ENCODE data around the gene HSD17B12. TPM values are rescaled to one million over a fixed set of nuclear protein-coding genes. Genes with fewer than 3 reads are reported as not detected.

The HSD17B12 gene
- total and polyA plus RNA-seq, 2 of the 13 experiments (the other 11 are each of a cell fraction or from before 2014, with no cell fraction given) = 50.3 to 117 TPM

GRCh38 chr11:43856993-43857392 lies 176.5 kb downstream of the HSD17B12 start (continued):
- TF ChIP-seq ZNF496 (CRISPR knock-in tag; IDR thresholded peaks at IDR 0.05; ENCODE audit: insufficient replicate concordance) (no peak), POLR2AphosphoS5 (IDR thresholded peaks at IDR 0.05; ENCODE audit: low read depth, low read length) (no peak), MED1 (CRISPR knock-in tag; IDR thresholded peaks at IDR 0.05) (no peak), MEIS1 (CRISPR knock-in tag; IDR thresholded peaks at IDR 0.05; ENCODE audit: borderline replicate concordance) (no peak)

- no peak overlapping the region for H3K27ac ChIP-seq (ENCODE audit: extremely low read length, insufficient read depth, low read length)
- no peak overlapping the region for H3K9ac ChIP-seq (ENCODE audit: insufficient read depth, low read depth, low read length)
- H3K9me3 ChIP-seq (ENCODE audit: low read length) = no peaks in the 10 kb centered on the region
- 91% methylated on average over 2 of the region's 2 CpGs for WGBS (ENCODE audit: low lambda C conversion rate)
- H3K79me2 ChIP-seq (ENCODE audit: insufficient read depth, low read length) = no peaks in the 10 kb centered on the region
- no peak overlapping the region for H3K4me3 ChIP-seq (replicated peaks in 1 of 3; ENCODE audit: insufficient read depth in 1 of 3, low read depth in 2 of 3, low read length in 3 of 3)
- H4K20me1 ChIP-seq (ENCODE audit: insufficient read depth, low read length) = no peaks in the 10 kb centered on the region
- H2AFZ ChIP-seq (ENCODE audit: low read length) = no peak overlapping the region
- CTCF ChIA-PET (ENCODE audit: low intra/inter-chr PET ratio, low total read pairs) = no interaction called here
- DNase-seq (ENCODE audit: low spot score) (no peak), FAIRE-seq (no peak), ATAC-seq (no peak)
- POLR2A ChIA-PET = no interaction called here
- no peaks in the 10 kb centered on the region for H3K27me3 ChIP-seq (ENCODE audit: control insufficient read depth in 1 of 2, insufficient read depth in 2 of 2, low read length in 2 of 2)
- in situ Hi-C loops (cut with HindIII; ENCODE audit: extremely low pct_ligation_motif_present, low pct_unique_long_range_greater_than_20kb) = no loop called here
- intact Hi-C loops (cut with micrococcal nuclease; ENCODE audit: unreplicated experiment) = no loop called here
- no peak overlapping the region for H3K4me2 ChIP-seq (ENCODE audit: low read depth, low read length)
- H3K4me1 ChIP-seq (ENCODE audit: insufficient read depth, low read length) = no peaks in the 10 kb centered on the region
- peaks cover 0 to 4% of the 10 kb centered on the region in 2 experiments; a peak in 1 of 5 replicates for H3K36me3 ChIP-seq (replicated peaks in 1 of 2; ENCODE audit: control insufficient read depth in 1 of 2, insufficient read depth in 2 of 2, low read length in 2 of 2)
- TF ChIP-seq ZNF276 (CRISPR knock-in tag; IDR thresholded peaks at IDR 0.05; ENCODE audit: low read depth) (no peak), SP140L (CRISPR knock-in tag; IDR thresholded peaks at IDR 0.05; ENCODE audit: borderline replicate concordance) (no peak), TARDBP (CRISPR knock-in tag; IDR thresholded peaks at IDR 0.05) (no peak), ZNF274 (CRISPR knock-in tag; IDR thresholded peaks at IDR 0.05) (no peak)
- no TSS peak for BruUV-seq (replicated peaks)
These were observed 180.6 kb downstream of the HSD17B12 start for GRCh38 chr11:43861141-43861540.
